OCI-LY3 (cell line): ENCODE data around the gene BCL2L14.

Experiments
- CTCF ChIP-seq: fragments of 200-600, 300-600 bp; sonication (generic); IDR thresholded peaks from 2 replicates; pipeline ENCODE4 v1.5.1; 2014; ENCODE audit warnings: antibody characterized with exemption, low read length, low read depth
- EZH2phosphoT487 ChIP-seq: fragments of 200-600 bp; shearing (Covaris generic); IDR thresholded peaks from 2 replicates; pipeline ENCODE4 v1.6.1; 2018; ENCODE audit warnings: antibody characterized with exemption, mixed run types, low read depth

- peak; percentile 37 for TF ChIP-seq CTCF
- TF ChIP-seq EZH2phosphoT487: no peak
Measured at GRCh38 chr12:12072064-12072760, 1.5 kb downstream of the BCL2L14 start.
